CD4-positive, alpha-beta T cell treated with Interleukin-15 for 4 hours (primary cell): ENCODE data around the gene AMBP.
"Not testable (repeated sequence)": the region's sequence is repeated elsewhere in the genome, so short reads cannot be mapped to it uniquely, and the experiment has no call there.

Source experiments
- DNase-seq: peaks from one replicate; pipeline ENCODE4 v3.0.0-alpha.2; 2020; ENCODE audit warnings: low spot score

The AMBP gene

DNA sequence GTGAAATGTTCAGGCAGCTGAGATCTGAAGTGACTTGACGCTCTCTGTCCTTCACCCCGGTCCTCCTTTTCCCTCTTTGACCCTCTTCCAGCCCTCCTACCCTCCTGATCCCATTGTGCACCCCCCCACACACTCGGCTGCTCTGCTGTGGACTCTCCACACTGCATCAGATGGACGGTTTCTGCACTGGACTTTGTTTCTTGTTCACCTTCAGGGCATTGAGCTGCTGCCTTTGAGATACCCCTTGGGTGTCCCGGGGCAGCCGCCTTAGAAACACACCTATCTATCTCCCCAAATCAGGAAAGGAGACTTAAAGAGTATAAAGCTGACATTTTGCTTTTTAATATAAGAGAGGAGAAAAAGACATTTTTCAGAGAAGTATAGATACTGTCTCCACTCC, 27.5 kb downstream of the AMBP start:
- no peak for DNase-seq

DNA sequence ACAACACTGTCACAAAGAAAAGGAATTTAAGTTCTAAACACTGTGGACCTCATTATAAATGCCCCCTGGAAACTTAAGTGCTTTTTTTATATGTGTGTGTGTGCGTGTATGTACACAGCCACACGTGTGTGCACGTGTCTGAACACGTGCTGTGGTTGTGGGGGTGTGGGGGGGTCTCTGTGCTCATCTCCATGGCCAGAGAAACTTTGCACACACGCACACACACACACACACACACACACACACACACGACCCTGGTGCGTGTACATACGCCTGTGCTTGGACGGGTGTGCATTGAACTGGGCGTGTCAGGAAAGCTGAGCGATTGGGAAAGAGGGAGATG, 27.9 kb downstream of the AMBP start:
- no peak for DNase-seq

DNA sequence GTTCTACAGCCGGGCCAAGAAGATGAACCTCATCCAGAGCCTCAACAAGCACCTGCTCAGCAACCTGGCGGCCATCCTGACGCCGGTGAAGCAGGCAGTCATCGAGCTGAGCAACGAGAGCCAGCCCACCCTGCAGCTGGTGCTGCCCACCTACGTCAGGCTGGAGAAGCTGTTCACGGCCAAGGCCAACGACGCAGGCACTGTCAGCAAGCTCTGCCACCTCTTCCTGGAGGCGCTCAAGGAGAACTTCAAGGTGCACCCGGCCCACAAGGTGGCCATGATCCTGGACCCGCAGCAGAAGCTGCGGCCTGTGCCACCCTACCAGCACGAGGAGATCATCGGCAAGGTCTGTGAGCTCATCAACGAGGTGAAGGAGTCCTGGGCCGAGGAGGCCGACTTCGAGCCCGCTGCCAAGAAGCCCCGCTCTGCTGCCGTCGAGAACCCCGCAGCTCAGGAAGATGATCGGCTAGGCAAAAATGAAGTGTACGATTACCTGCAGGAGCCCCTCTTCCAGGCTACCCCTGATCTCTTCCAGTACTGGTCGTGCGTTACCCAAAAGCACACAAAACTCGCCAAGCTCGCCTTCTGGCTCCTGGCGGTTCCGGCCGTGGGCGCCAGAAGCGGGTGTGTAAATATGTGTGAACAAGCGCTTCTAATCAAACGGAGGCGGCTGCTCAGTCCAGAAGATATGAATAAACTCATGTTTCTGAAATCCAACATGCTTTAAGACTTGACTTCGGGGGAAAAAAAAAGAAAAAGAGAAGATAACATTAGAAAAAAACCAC, 28.5 kb downstream of the AMBP start:
- DNase-seq, result no peak

DNA sequence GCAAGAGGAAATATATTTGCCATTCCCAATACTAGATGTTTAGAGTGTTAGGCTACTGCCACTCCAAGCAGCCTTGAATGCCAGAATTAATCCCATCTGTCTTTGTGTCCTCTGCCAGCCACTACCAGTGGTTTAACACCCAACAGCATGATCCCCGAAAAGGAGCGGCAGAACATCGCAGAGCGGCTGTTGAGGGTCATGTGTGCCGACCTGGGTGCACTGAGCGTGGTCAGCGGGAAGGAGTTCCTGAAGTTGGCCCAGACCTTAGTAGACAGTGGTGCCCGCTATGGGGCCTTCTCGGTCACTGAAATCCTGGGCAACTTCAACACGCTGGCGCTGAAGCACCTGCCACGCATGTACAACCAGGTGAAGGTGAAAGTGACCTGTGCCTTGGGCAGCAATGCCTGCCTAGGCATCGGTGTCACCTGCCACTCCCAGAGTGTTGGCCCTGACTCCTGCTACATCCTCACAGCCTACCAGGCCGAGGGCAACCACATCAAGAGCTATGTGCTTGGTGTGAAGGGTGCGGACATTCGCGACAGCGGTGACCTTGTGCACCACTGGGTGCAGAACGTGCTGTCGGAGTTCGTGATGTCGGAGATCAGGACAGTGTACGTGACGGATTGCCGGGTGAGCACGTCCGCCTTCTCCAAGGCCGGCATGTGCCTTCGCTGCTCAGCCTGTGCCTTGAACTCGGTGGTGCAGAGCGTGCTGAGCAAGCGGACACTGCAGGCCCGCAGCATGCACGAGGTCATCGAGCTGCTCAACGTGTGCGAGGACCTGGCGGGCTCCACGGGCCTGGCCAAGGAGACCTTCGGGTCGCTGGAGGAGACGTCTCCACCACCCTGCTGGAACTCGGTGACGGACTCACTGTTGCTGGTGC, 29.3 kb downstream of the AMBP start:
- DNase-seq, result no peak

DNA sequence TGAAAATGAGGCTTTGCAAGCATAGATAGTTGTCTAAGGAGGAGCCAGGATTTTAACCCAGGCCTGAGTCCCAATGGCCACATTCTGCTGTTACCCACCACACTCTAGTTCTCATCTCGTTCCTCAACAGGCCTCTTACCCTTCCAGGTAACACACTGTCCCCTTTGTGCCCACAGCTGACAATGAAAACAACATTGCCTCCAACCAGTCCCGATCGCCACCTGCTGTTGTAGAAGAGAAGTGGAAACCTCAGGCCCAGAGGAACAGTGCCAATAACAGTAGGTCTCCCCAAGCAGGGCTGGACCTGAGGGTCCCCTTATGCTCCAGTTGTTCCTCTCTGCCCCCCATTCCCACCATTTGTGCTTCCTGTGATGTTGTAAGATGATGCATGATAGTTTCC, 30.4 kb downstream of the AMBP start:
- DNase-seq, result no peak

DNA sequence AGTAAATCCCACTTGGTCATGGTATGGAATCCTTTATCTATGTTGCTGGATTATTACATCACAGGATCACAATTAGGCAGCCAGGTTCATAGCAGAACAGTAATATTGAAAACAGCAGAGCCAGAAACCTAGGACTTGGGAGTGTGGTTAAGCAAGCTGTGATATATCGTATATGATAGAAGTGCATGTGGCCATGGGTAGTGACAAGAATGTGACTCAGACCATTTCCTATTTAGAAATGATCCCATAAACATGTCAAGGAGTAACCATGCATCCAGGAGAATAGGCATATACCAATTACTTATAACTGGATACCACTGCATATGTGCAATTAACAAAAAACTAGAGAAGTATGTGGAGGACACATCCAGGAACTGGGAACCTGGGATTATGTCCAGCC, 31.2 kb downstream of the AMBP start:
- DNase-seq, result no peak

DNA sequence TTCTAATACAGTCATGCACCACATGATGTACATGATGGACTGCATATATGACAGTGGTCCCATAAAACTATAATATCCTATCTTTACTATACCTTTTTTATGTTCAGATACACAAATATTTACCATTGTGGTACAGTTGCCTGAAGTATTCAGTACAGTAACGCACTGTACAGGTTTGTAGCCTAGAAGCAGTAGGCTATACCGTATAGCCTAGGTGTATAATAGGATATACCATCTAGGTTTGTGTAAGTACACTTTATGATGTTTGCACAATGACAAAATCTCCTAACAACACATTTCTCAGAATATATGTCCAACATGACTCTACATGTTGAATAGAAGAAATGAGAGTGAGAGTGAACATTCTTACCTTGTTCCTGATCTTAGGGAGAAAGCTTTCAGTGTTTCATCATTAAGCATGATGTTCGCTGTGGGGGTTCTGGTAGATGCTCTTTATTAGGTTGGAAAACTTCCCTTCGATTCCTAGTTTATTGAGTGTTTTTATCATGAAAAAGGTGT, 31.8 kb downstream of the AMBP start:
- DNase-seq, result no peak

DNA sequence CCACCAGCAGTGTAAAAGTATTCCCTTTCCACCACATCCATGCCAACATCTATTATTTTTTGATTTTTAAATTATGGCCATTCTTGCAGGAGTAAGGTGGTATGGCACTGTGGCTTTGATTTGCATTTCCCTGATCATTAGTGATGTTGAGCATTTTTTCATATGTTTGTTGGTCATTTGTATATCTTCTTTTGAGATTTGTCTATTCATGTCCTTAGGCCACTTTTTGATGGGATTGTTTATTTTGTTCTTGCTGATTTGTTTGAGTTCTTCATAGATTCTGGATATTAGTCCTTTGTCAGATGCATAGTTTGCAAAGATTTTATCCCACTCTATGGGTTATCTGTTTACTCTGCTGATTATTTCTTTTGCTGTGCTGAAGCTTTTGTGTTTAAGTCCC, 34.4 kb downstream of the AMBP start:
- not testable (repeated sequence) for DNase-seq

DNA sequence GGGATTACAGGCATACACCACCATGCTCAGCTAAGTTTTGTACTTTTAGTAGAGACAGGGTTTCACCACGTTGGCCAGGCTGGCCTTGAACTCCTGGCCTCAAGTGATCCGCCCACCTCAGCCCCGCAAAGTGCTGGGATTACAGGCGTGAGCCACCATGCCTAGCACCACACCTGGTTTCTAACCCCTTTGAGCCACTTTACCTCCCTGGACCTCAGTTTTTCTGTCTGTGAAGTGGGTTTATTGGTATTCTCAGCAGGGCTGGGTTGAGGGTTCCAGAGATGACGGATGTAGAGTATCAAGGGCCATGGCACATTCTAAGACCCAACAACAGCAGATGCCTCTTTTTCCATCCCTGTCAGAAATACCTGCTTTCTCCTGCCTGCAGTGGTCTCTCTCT, 38.6 kb downstream of the AMBP start:
- no peak for DNase-seq

DNA sequence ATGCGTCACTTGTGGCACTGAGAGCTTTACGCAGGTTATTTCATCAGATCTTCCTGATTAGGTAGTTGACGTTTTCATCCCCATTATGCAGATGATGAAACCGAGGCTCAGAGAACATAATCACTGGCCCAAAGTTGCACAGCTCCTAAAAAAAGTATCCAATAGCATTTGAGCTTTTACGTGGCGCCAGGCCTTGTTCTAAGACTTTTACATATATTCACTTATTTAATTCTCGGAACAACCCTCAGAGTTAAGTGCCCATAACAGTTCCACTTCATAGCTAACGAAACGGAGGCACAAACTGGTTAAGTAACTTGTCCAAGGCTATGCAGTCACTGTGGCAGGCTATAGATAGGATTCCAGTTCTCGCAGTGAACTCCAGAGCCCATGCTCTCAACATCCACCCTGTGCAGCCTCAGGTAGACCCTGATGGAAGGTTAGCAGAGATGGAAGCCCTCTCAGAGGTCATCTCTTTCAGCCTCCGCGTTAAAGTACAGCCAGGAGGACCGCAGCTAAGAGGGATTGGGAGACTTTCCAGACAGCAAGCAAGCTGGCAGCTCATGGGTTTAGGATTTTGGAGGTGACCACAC, 39.3 kb downstream of the AMBP start:
- no peak for DNase-seq

DNA sequence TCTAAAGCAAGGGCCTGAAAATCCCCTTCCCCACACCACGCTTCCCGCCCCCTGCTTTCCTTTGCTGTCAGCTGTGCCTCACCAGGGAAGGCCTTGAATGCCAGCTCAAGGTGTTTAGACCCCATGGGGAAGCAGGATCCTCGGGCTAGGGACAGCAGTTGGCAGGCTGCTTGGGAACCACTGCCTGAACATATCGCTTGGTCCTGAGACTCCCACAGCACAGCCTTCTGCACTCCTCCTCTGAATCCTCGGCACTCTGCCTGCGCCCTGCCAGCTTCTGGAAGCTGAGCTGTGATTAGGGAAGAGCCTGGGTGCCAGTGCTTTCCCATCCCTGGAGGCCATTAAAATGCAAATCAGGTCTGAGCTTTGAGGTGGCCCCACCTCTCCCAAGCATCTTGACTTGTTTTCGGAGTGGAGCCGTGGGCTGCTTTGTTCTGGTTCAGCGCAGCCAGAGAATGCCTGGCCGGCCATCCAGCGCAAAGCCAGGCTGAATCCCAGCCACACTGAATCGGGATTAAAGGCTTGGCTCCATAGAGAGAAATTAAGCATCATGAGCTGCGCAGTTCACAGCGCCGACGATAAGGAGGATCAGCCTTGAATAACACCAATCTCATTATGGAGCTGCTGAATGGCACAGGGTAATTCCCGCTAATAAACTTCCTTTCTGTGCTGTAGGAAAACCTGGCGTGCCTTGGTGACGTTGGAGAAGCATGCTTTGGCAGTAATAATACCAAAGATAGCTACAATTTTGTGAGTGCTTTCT, 40.0 kb downstream of the AMBP start:
- no peak for DNase-seq

DNA sequence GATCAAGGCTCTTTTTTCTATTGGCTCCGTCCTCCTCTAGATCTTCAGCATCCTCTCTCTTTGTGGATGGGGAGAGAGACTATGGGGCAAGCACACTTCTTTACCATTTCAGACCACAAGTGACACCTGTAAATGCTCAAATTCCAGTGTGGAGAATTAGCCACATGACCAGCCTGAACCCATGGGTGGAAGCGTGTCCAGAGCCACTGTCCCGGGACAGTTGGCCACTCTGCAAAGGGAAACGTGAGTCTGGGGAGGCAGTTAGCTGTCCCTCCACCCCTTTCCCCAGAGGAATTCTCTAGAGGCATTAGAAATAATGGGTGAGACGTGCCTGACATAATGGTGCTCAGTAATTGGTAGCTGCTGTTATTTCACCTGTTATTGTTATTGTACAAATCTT, 40.9 kb downstream of the AMBP start:
- DNase-seq, result no peak

DNA sequence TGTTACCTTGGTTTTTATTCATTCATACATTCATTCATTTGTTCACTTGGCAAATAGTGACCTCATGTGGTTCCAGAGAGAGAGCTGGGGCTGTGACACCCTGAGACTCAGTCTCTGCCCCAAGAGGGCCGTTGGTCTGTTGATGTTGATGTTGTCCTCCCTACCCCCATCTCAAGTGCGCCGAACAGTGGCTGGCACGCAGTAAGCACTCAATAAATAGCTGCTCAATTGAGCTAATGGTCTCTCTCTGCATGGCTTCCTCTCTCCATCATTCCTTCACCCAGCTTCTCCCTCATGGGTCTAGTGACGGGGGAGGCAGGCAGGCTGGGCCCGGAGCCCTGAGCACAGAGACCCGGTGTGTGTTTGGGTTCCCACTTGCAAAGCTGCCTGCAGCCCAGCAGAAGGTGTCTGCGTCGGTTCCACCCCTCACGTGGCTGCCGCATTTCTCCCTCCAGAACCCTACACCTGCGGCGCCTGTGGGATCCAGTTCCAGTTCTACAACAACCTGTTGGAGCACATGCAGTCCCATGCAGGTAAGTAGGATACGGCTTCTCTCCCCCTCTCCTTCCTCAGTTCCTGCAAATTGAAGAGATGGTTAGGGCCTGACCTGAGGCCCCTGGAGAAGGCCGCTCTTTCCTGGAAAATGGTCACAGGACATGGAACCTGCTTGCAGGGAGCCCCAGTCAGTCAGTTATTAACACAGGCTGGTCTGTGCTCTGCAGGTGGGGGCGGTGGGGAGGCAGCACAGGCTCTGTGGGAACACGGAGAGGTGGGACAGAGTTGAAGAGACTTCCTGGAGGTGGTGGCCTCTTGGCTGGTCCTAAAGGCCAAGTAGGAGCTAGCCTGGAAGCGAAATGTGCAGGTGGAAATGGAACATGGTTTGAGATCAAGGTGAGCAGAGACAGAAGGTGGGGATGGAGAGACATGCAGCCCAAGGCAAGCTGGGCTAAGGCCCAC, 42.0 kb downstream of the AMBP start:
- DNase-seq, result no peak

DNA sequence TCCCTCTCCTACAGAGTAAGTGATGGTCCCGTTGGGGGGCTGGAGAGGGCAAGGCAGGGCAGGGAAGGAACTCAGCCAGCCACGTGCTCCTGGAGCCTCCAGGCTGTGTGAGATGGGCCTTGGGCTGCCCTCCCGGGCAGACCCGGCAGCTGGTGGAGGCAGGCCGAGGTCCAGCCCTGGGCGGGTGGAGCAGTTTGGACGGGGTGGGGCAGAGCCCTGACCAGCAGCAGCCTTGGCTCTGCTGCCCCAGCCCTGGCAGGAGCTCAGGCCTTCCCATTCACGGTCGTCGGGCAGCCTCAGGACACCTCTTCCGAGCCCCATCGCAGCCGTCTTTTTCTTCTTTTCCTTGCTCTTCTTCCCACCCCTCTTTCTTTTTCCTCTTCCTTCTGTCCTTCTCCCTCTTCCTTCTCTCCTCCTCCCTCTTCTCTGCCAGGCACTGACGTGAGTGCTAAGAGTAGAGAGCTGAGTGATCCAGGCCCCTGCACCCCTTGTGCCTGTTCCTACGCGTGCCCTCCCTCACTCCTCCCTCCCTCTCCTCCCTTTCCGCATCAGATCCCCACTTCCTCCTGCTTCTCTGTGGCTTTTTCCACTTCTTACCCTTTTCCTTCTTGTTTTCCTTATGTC, 42.8 kb downstream of the AMBP start:
- no peak for DNase-seq

DNA sequence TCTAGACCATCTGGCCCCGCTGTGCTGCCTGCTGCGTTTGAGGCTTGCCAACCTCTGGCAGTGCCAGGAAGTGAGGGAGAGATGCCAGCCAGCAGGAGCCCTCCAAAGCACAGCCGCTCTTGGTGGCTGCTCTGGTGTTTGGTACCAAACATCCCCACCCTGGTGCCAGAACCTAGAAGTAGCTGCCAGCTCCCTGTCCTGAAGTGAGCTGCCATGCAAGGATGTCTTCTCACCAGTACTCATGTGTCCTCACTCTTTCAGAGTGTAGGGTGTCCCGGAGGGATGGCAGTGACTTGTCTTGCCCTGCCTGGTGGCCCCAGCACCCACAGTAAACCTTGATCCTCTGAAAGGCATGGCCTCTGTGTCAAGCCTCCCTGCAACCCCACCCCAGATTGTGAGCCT, 43.4 kb downstream of the AMBP start:
- DNase-seq, result no peak

DNA sequence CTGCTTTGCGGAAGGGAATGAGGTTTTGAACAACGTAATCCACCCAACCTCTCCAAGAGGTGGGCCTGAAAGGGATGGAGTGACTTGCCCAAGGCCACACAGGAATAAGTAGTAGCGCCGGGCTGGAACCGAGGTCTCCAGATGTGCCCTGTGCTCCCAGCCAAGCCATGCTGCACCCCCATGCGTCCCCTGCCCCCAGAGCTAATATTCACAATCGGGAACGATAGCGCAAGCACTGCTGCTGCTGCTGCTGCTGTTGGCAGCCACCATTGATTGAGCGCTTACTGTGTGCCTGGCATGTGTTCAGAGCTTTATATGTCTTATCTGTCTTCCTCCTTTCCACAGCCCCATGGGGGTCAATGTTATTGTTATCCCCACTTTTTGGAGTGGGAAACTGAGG, 43.9 kb downstream of the AMBP start:
- no peak for DNase-seq

DNA sequence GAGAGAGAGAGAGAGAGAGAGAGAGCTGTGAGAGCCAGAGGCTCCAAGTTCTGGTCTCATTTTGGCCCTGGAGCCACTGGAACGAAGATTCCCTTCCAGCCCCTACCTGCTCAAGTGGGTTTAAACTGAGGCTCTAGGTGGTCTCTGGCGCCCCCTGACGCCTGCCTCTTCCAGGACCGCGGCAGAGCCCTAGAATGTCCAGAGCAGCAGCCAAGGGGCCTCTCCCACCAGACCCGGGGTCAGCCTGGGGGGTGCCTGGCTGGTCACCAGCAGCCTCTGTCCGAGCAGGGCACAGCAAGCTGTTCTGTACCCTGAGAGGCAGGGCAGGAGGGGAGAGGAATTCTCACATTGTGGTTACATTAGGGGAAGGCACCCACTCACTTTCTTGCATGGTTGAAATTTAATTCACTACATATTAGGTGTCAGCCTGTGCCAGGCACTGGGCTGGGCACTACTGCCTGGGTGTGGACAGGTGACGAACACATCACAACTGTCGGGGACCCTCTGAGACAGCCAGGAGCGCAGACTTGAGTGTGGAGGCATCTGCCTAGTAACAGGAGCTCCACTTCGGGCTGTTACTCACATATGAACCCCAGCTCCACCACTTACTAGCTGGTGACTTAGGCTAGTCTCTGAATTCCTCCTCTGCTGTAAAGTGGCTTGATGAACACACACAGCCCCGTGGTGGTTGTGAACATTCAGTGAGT, 44.5 kb downstream of the AMBP start:
- DNase-seq, result no peak

DNA sequence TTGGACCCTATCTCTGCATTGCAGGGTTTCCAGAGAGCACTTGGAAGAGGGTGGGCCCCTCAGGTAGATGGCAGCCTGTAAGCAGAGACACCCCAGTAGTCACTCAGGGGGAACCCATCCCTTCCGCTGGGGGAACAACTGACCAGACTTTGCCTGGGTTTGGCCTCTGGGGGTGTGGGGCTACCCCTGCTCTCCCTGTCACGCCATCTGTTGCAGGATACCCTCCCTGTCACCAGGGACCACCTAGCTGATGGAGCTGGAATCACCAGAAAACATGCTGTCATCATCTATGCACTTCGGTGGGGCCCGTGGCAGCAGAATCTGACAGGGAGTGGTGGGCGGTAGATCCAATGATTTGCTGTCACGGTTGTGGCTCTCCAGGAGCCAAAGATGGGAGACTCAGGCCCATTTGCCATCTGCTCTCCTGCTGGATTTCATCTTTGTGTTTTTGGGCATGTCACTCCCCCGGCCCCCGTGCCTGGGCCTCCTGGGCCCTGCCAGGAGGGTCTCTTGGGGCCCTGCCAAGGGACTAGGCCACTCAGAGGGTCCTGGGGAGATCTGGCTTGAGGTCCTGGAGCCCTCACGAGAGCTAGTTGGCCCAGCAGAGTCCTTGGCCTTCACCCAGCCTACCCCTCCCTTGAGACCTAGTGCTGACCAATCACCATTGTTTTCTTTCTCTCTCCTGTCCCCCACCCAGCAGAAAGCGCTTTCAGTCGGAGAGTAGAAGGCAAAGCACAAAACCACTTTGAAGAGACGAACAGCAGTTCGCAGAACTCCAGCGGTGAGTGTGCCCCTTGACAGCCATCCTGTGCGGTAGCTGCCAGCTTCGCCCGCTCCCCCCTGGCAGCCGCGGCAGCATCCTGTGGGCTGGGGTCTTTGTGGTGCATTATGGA, 45.9 kb downstream of the AMBP start:
- no peak for DNase-seq
